ENCODE results near the gene TNFAIP6.
A peak's percentile ranks its signal among the peaks of the same experiment; 100 is the strongest.
"Not testable (repeated sequence)": the region's sequence is repeated elsewhere in the genome, so short reads cannot be mapped to it uniquely, and the experiment has no call there.

Gene TNFAIP6

GRCh38 chr2:151407281-151407680 is 49.9 kb downstream of the TNFAIP6 start:
- DNase-seq: no peak
- Mint-ChIP-seq H3K36me3 (ENCODE audit: low read depth) (peaks cover 12% of the 10 kb centered on the region), H3K4me3 (no peak overlapping the region), H3K4me1 (peaks cover 24% of the 10 kb centered on the region), H3K27me3 (ENCODE audit: low read depth, poor library complexity) (peaks cover 5% of the 10 kb centered on the region), H3K27ac (no peak overlapping the region), H3K9me3 (peaks cover 10% of the 10 kb centered on the region)
- TF ChIP-seq, protein P1, sequence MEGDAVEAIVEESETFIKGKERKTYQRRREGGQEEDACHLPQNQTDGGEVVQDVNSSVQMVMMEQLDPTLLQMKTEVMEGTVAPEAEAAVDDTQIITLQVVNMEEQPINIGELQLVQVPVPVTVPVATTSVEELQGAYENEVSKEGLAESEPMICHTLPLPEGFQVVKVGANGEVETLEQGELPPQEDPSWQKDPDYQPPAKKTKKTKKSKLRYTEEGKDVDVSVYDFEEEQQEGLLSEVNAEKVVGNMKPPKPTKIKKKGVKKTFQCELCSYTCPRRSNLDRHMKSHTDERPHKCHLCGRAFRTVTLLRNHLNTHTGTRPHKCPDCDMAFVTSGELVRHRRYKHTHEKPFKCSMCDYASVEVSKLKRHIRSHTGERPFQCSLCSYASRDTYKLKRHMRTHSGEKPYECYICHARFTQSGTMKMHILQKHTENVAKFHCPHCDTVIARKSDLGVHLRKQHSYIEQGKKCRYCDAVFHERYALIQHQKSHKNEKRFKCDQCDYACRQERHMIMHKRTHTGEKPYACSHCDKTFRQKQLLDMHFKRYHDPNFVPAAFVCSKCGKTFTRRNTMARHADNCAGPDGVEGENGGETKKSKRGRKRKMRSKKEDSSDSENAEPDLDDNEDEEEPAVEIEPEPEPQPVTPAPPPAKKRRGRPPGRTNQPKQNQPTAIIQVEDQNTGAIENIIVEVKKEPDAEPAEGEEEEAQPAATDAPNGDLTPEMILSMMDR (IDR thresholded peaks at IDR 0.05): no peak

DNA sequence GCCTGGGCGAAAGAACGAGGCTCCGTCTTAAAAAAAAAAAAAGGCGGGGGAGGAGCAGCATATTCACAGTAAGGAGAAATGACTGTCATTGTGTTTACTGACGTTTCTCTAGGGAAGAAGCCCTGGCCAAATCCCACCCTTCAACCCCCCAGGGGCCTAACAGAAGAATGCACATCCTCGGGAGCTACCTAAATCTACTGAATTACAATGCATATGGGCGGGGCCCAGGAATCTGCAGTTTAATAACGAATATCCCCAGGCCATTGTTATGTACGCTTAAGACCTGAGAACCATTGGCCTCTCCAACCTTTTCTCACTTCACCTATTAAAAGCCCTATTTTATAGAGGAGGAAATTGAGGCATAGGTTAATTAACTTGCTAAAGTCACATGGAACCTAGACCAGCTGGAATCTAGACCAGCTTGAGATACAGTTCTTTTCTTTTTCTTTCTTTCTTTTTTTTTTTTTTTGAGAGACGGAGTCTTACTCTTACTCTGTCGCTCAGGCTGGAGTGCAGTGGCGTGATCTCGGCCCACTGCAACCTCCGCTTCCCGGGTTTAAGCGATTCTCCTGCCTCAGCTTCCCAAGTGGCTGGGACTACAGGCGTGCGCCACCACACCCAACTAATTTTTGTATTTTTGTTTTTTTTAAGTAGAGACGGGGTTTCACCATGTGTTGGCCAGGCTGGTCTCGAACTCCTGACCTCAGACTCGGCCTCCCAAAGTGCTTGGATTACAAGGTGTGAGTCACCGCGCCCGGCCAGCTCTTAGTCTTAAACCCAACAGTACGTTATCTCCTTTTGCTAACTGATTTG is 51.6 kb downstream of the TNFAIP6 start:
- Mint-ChIP-seq H3K36me3 (ENCODE audit: low read depth) (peaks cover 26% of the 10 kb centered on the region), H3K9me3 (peaks cover 10% of the 10 kb centered on the region), H3K27me3 (ENCODE audit: low read depth, poor library complexity) (peaks cover 5% of the 10 kb centered on the region), H3K4me3 (peak overlapping the region; percentile 98), H3K27ac (no peak overlapping the region), H3K4me1 (peaks cover 24% of the 10 kb centered on the region)
- DNase-seq: no peak
- TF ChIP-seq, protein P1 (IDR thresholded peaks at IDR 0.05): no peak

DNA sequence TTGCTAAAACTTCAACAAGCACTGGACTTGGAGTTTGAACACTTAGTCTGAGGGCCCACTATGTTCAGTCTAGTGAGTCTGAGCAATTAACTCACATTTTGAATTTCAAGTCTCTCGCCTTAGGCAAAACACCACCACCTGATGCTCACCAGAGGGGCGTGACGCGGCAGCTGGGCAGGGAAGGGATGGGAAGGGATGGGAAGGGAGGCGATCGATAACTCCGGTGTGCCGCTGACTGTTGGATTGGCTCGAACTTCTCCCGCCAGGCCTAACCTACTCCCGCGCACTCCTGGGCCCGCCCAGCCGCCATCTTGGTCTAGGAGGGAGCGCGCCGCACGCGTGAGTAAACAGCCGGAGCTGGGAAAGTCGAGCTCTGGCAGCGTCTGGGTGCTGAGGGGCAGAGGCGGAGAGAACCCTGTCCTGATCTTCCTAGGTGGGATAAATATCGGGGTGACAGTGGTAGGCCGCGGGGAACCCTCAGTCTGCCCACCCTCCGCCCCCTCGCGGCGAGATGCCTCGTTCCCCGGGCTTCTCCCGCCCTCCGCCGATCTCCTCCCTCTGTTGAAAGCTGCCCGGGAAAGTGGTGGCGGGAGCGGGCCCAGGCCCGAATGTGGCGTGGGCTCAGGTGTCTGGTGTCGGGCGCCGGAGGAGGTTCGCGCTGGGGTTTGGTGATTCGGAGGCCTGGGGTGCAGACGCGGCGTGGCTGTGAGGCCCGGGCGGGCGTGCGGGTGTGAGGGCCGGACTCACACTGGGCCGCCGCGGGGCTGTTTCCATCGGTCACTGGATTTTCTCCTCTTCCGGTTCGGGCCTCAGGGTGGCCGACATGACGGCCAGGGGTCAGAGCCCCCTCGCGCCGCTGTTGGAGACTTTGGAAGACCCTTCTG is 52.5 kb downstream of the TNFAIP6 start, which contains the start of gene RIF1:
Gene RIF1, plus strand, starts transcription at position 302 of the 884 bp plus-strand sequence. Its CDS starts 522 bp downstream, at position 824.
- H3K4me3 Mint-ChIP-seq: peak within 1 kb of the TSS; percentile 98
- H3K36me3 Mint-ChIP-seq (ENCODE audit: low read depth): peaks cover 33% of the 10 kb centered on the region
- H3K27ac Mint-ChIP-seq: peak within 1 kb of the TSS; percentile 94

DNA sequence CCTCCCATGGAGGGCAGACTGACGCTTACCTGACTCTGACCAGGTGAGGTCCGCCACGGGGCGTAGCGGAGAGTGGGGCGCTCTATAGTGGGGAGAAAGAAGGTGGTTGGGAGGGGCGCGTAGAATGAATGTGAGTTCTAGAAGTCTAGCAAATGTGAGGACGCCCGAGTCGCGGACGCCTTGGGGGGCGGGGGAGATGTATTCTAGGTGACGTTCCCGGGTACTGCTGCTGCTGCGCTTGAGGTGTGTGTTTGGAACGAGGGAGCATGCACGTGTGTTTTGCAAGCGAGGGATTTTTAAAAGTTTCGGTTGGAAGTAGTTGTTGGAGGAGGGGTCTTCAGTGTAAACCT is 53.1 kb downstream of the TNFAIP6 start:
- TF ChIP-seq, protein P1 (IDR thresholded peaks at IDR 0.05): no peak
- peak; percentile 49 for DNase-seq
- Mint-ChIP-seq H3K27me3 (ENCODE audit: low read depth, poor library complexity) (peaks cover 7% of the 10 kb centered on the region), H3K4me3 (peak overlapping the region; percentile 98), H3K9me3 (peaks cover 10% of the 10 kb centered on the region), H3K27ac (peak overlapping the region; percentile 94), H3K36me3 (ENCODE audit: low read depth) (peaks cover 37% of the 10 kb centered on the region), H3K4me1 (peaks cover 24% of the 10 kb centered on the region)

More for the DNA sequence above, 52.5 kb downstream of the TNFAIP6 start, which contains the start of gene RIF1:
- Mint-ChIP-seq H3K4me1 (peaks cover 24% of the 10 kb centered on the region), H3K27me3 (ENCODE audit: low read depth, poor library complexity) (peaks cover 5% of the 10 kb centered on the region), H3K9me3 (peaks cover 10% of the 10 kb centered on the region)
- DNase-seq: peak; percentile 88
- TF ChIP-seq, protein P1 (IDR thresholded peaks at IDR 0.05): peak; percentile 36

GRCh38 chr2:151417650-151418049 is 60.3 kb downstream of the TNFAIP6 start:
- Mint-ChIP-seq H3K4me1 (no peaks in the 10 kb centered on the region), H3K4me3 (no peak overlapping the region), H3K36me3 (ENCODE audit: low read depth) (peaks cover 69% of the 10 kb centered on the region), H3K27ac (no peak overlapping the region), H3K27me3 (ENCODE audit: low read depth, poor library complexity) (peaks cover 2% of the 10 kb centered on the region), H3K9me3 (no peaks in the 10 kb centered on the region)
- DNase-seq: no peak
- TF ChIP-seq, protein P1 (IDR thresholded peaks at IDR 0.05): no peak

- not testable (repeated sequence) for H3K4me1 Mint-ChIP-seq; H3K4me3 Mint-ChIP-seq; H3K27ac Mint-ChIP-seq; DNase-seq; H3K9me3 Mint-ChIP-seq; H3K27me3 Mint-ChIP-seq (ENCODE audit: low read depth, poor library complexity)
- H3K36me3 Mint-ChIP-seq (ENCODE audit: low read depth): peaks cover 78% of the 10 kb centered on the region
Measured at GRCh38 chr2:151421681-151422080, 64.3 kb downstream of the TNFAIP6 start.
